SH-SY5Y (cell line): ENCODE results near the gene OTUB1.

Experiments used
- GATA2 ChIP-seq: IDR thresholded peaks from 2 replicates; pipeline ENCODE4 v1.6.1; 2011; ENCODE audit warnings: mild to moderate bottlenecking, low read depth, low read length
- GATA3 ChIP-seq: IDR thresholded peaks from 2 replicates; pipeline ENCODE4 v1.6.1; 2011; ENCODE audit warnings: low read depth, mild to moderate bottlenecking, low read length, moderate library complexity

GRCh38 chr11:64042301-64042700 is 56.1 kb downstream of the OTUB1 start:
- TF ChIP-seq GATA3 (no peak), GATA2 (no peak)
